ENCODE data around the gene PCDH15.

PCDH15 gene

GRCh38 chr10:53836638-53837037, 964.4 kb downstream of the PCDH15 start:
- DNase-seq, result no peak

- no peak for DNase-seq
Measured at GRCh38 chr10:53833908-53834307, 967.1 kb downstream of the PCDH15 start.

GRCh38 chr10:53827261-53827660, 973.8 kb downstream of the PCDH15 start:
- DNase-seq, result no peak

GRCh38 chr10:53808677-53809372, 992.2 kb downstream of the PCDH15 start:
- no peak for DNase-seq

- no peak for DNase-seq
Measured at GRCh38 chr10:53786236-53786900, 1014.7 kb downstream of the PCDH15 start.

GRCh38 chr10:53771701-53772100, 1029.3 kb downstream of the PCDH15 start:
- DNase-seq, result no peak

GRCh38 chr10:53770903-53771302, 1030.1 kb downstream of the PCDH15 start:
- DNase-seq, result no peak

GRCh38 chr10:53765311-53765710, 1035.7 kb downstream of the PCDH15 start:
- DNase-seq, result no peak

- no peak for DNase-seq
Measured at GRCh38 chr10:53754596-53755250, 1046.3 kb downstream of the PCDH15 start.
